HepG2 (cell line): ENCODE data around the gene DNAJA3. TPM values are rescaled to one million over a fixed set of nuclear protein-coding genes. Genes with fewer than 3 reads are reported as not detected.

Experiments
- ATAC-seq: fragments of 200-7000 bp; cut with Tn5 transposase; 3 replicates; pipeline ENCODE4 v1.9.1; 2020; ENCODE audit warnings: mild to moderate bottlenecking, moderate library complexity
- BruUV-seq: library from RNA; stranded (reverse); fragments of 400-500 nt; replicated peaks from 2 replicates; lab custom pipeline; 2021; lab: Mats Ljungman, UMichigan
- CTCF ChIA-PET: fragments of 300-600 bp; formaldehyde crosslinking; extraction: SDS; loops from one replicate; lab custom pipeline; 2021; ENCODE audit warnings: low total read pairs, inconsistent platforms, low intra/inter-chr PET ratio; lab: Yijun Ruan, JAX
- POLR2A ChIA-PET: fragments of 350-600 bp; sonication (Branson Sonifier 250); formaldehyde crosslinking; loops from one replicate; lab custom pipeline; 2020; ENCODE audit warnings: antibody characterized with exemption, inconsistent platforms; lab: Yijun Ruan, JAX
- DNase-seq: peaks from one replicate; pipeline ENCODE4 v3.0.0-alpha.2; 2015; ENCODE audit warnings: low spot score
- FAIRE-seq: peaks from 3 replicates; lab custom pipeline; 2011; peaks lifted over from hg19 to GRCh38; lab: Jason Lieb, UNC
- H2AFZ ChIP-seq: one replicate; pipeline ENCODE4 v1.6.1; 2011; ENCODE audit warnings: low read length, inconsistent platforms
- H3K27ac ChIP-seq: fragments of 300-600 bp; 3 replicates; pipeline ENCODE4 v1.8.0; 2011; ENCODE audit warnings: mixed run types, mild to moderate bottlenecking, mixed read lengths, low read length, inconsistent platforms; ENCODE audit not compliant: insufficient read depth; ENCODE audit errors: extremely low read length
- H3K27me3 ChIP-seq, 2 experiments: fragments of 200-600 bp in 1 of 2; 2 replicates in 1 of 2; 3 replicates in 1 of 2; pipeline versions ENCODE4 v1.6.0 to v1.8.0; 2011; ENCODE audit warnings: low read length in 2 of 2, mild to moderate bottlenecking in 2 of 2, moderate library complexity in 2 of 2, inconsistent platforms in 1 of 2; ENCODE audit not compliant: insufficient read depth in 2 of 2, control insufficient read depth in 1 of 2
- H3K36me3 ChIP-seq, 2 experiments: fragments of 200-600 bp in 1 of 2; replicated peaks in 1 of 2; 2 replicates in 1 of 2; 3 replicates in 1 of 2; pipeline versions ENCODE4 v1.5.1 to v1.8.0; 2011; ENCODE audit warnings: low read length in 2 of 2, inconsistent platforms in 1 of 2; ENCODE audit not compliant: insufficient read depth in 2 of 2, control insufficient read depth in 1 of 2
- H3K4me1 ChIP-seq: 2 replicates; pipeline ENCODE4 v1.5.1; 2012; ENCODE audit warnings: low read length, inconsistent platforms; ENCODE audit not compliant: insufficient read depth
- H3K4me2 ChIP-seq: 2 replicates; pipeline ENCODE4 v1.6.0; 2011; ENCODE audit warnings: low read depth, low read length, inconsistent platforms
- H3K4me3 ChIP-seq, 3 experiments: fragments of 200-600 bp in 1 of 3; sonication (generic), shearing (Covaris generic) in 1 of 3; replicated peaks in 1 of 3; 2 replicates each; pipeline ENCODE4 v1.5.1; 2011 to 2016; ENCODE audit warnings: low read length in 3 of 3, inconsistent platforms in 2 of 3, low read depth in 2 of 3, mild to moderate bottlenecking in 2 of 3, control low read depth in 1 of 3, mixed read lengths in 1 of 3; ENCODE audit not compliant: insufficient read depth in 1 of 3
- H3K79me2 ChIP-seq: one replicate; pipeline ENCODE4 v1.6.1; 2011; ENCODE audit warnings: low read length, inconsistent platforms; ENCODE audit not compliant: insufficient read depth
- H3K9ac ChIP-seq: 2 replicates; pipeline ENCODE4 v1.6.0; 2011; ENCODE audit warnings: mild to moderate bottlenecking, low read depth, low read length, inconsistent platforms; ENCODE audit not compliant: insufficient read depth
- H3K9me3 ChIP-seq: 2 replicates; pipeline ENCODE4 v1.5.1; 2012; ENCODE audit warnings: mild to moderate bottlenecking, low read length
- H4K20me1 ChIP-seq: 2 replicates; pipeline ENCODE4 v1.6.0; 2011; ENCODE audit warnings: inconsistent platforms, mild to moderate bottlenecking, low read length, moderate library complexity; ENCODE audit not compliant: insufficient read depth
- AKAP8 ChIP-seq: sonication (generic); formaldehyde crosslinking; IDR thresholded peaks from 2 replicates; pipeline ENCODE4 v1.5.1; 2020; ENCODE audit warnings: mild to moderate bottlenecking, missing genetic modification reagents
- HNRNPL ChIP-seq: fragments of 200-400 bp; formaldehyde crosslinking; IDR thresholded peaks from 2 replicates; pipeline ENCODE4 v1.6.1; 2017; ENCODE audit warnings: mild to moderate bottlenecking, low read depth, low read length
- HNRNPLL ChIP-seq: fragments of 200-400 bp; formaldehyde crosslinking; IDR thresholded peaks from 2 replicates; pipeline ENCODE4 v1.6.1; 2017; ENCODE audit warnings: mild to moderate bottlenecking, low read depth, low read length; ENCODE audit not compliant: poor library complexity, severe bottlenecking
- NKX3-1 ChIP-seq: sonication (generic); formaldehyde crosslinking; IDR thresholded peaks from 2 replicates; pipeline ENCODE4 v1.5.0; 2020; ENCODE audit warnings: missing genetic modification reagents
- RBFOX2 ChIP-seq: fragments of 200-400 bp; formaldehyde crosslinking; IDR thresholded peaks from 2 replicates; pipeline ENCODE4 v1.6.1; 2017; ENCODE audit warnings: low read depth, mild to moderate bottlenecking, low read length
- ZNF282 ChIP-seq: fragments of 450-650 bp; IDR thresholded peaks from 2 replicates; pipeline ENCODE4 v1.6.1; 2018; ENCODE audit not compliant: partially characterized antibody
- ZNF709 ChIP-seq: sonication (generic); formaldehyde crosslinking; IDR thresholded peaks from 2 replicates; pipeline ENCODE4 v1.5.0; 2020; ENCODE audit warnings: mild to moderate bottlenecking, missing genetic modification reagents
- WGBS: methylation state at CpG from one replicate; pipeline ENCODE4 v1.1.6; 2017; ENCODE audit warnings: low lambda C conversion rate; 5-methylcytosine and 5-hydroxymethylcytosine counted together
- in situ Hi-C: cut with HindIII; loops from 2 replicates; pipeline ENCODE4 v1.10.0; 2017; ENCODE audit warnings: low pct_unique_long_range_greater_than_20kb; ENCODE audit not compliant: extremely low pct_ligation_motif_present
- intact Hi-C: fragments of 100-400 bp; cut with micrococcal nuclease; formaldehyde crosslinking; loops from one replicate; pipeline ENCODE4 v1.10.0; 2022; ENCODE audit not compliant: unreplicated experiment
- polyA plus RNA-seq, 8 experiments: library from polyadenylated mRNA; depleted of rRNA in 3 of 8; stranded (reverse) in 7 of 8; unstranded in 1 of 8; fragments of >200 nt; fragmentation: Illumina TruSeq in 4 of 8; extraction: Trizol in 4 of 8; gene quantifications; 2 replicates each; pipeline versions ENCODE4 v1.2.1 to v1.2.3, GENCODE V29; 2011 to 2016; ENCODE audit warnings: low read depth in 4 of 8, missing spikeins in 1 of 8, mixed read lengths in 1 of 8; ENCODE audit not compliant: insufficient read depth in 1 of 8
- total RNA-seq, 5 experiments: library from RNA; depleted of rRNA; stranded (reverse); fragments of >200 nt; fragmentation: Illumina TruSeq; extraction: Trizol; gene quantifications; 2 replicates each; pipeline ENCODE4 v1.2.3, GENCODE V29; 2016; ENCODE audit warnings: low read depth in 1 of 5
- TF ChIP-seq, protein P1 (sequence below): sonication (generic); formaldehyde crosslinking; IDR thresholded peaks from 2 replicates; pipeline ENCODE4 v1.4.0; 2020; ENCODE audit warnings: missing genetic modification reagents
- TF ChIP-seq, protein P2 (sequence below): sonication (generic); formaldehyde crosslinking; IDR thresholded peaks from 2 replicates; pipeline ENCODE4 v1.5.1; 2020; ENCODE audit warnings: mild to moderate bottlenecking, missing genetic modification reagents, moderate library complexity
- TF ChIP-seq, protein P3 (sequence below): sonication (generic); formaldehyde crosslinking; IDR thresholded peaks from 2 replicates; pipeline ENCODE4 v1.8.1; 2022; ENCODE audit warnings: low read depth, mild to moderate bottlenecking, missing genetic modification reagents

DNAJA3 gene
- total and polyA plus RNA-seq, 2 of the 13 experiments (the other 11 are each of a cell fraction or from before 2014, with no cell fraction given) = 77.0 to 83.3 TPM

DNA sequence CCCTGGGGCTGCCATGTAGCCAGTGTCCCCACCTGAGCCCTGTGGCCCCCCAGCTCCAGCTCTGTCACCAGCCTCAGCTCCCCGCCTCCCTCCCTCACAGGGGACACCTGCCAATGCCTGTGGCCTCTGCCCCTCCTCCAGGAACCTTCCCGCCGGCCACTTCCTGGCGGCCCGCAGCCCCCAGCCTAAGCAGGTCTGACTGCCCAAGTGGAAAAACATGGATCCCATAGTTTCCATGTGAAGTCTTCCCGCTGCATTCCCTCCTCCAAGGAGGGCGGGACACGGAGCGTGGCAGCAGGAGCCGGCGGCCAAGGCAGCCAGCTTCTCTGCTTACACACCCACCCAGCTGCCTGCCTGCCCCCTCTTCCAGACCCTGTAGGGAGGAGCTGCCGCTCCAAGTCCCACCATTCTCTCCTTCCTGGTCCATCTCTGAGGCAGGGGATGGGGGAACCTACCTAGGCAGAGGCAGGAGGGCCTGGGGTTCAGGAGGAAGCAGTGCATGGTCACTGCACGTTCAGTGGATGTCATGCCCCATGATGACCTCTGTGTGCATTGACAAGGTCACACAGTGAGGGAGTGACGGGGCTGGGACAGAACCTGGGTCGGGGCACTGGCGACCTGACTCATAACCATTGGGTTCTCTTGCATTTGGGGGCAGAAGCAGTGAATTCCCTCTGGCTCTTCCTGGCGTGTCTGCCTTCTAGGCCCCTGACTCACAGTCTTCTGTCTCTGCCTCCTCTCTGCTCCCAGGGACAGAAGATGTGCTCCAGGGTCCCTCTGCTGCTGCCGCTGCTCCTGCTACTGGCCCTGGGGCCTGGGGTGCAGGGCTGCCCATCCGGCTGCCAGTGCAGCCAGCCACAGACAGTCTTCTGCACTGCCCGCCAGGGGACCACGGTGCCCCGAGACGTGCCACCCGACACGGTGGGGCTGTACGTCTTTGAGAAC, 45.3 kb upstream of the DNAJA3 start:
- no peaks in the 10 kb centered on the region for H3K27me3 ChIP-seq
- intact Hi-C loops = no loop called here
- peak overlapping the region; percentile 36 for H3K27ac ChIP-seq
- FAIRE-seq (no peak), ATAC-seq (no peak), DNase-seq (no peak)
- peaks cover 7 to 16% of the 10 kb centered on the region in 2 experiments for H3K36me3 ChIP-seq
- H3K9ac ChIP-seq = no peak overlapping the region
- ChIA-PET CTCF (no interaction called here), POLR2A (interaction anchor here (0.7 to 1.5 kb wide), 3 partner anchors 9 to 35 kb away, joined by 3 to 5 read pairs (median 4); partner anchors contain the start of gene VASN)
- H3K4me2 ChIP-seq = no peak overlapping the region
- WGBS = 91% methylated on average over 17 of the region's 26 CpGs
- H4K20me1 ChIP-seq = peaks cover 38% of the 10 kb centered on the region
- H3K9me3 ChIP-seq = no peaks in the 10 kb centered on the region
- in situ Hi-C loops = no loop called here
- H2AFZ ChIP-seq = no peak overlapping the region
- peaks cover 50% of the 10 kb centered on the region for H3K4me1 ChIP-seq
- BruUV-seq = no TSS peak
- H3K79me2 ChIP-seq = peaks cover 26% of the 10 kb centered on the region
- no peak overlapping the region for H3K4me3 ChIP-seq
- TF ChIP-seq AKAP8 (CRISPR knock-in tag) = peak; percentile 86; the same call in 1 of the 2 replicates
- 0 out of 2 replicates have a peak, but pooled peaks have one; percentile 19 for TF ChIP-seq RBFOX2
- TF ChIP-seq, protein P1, sequence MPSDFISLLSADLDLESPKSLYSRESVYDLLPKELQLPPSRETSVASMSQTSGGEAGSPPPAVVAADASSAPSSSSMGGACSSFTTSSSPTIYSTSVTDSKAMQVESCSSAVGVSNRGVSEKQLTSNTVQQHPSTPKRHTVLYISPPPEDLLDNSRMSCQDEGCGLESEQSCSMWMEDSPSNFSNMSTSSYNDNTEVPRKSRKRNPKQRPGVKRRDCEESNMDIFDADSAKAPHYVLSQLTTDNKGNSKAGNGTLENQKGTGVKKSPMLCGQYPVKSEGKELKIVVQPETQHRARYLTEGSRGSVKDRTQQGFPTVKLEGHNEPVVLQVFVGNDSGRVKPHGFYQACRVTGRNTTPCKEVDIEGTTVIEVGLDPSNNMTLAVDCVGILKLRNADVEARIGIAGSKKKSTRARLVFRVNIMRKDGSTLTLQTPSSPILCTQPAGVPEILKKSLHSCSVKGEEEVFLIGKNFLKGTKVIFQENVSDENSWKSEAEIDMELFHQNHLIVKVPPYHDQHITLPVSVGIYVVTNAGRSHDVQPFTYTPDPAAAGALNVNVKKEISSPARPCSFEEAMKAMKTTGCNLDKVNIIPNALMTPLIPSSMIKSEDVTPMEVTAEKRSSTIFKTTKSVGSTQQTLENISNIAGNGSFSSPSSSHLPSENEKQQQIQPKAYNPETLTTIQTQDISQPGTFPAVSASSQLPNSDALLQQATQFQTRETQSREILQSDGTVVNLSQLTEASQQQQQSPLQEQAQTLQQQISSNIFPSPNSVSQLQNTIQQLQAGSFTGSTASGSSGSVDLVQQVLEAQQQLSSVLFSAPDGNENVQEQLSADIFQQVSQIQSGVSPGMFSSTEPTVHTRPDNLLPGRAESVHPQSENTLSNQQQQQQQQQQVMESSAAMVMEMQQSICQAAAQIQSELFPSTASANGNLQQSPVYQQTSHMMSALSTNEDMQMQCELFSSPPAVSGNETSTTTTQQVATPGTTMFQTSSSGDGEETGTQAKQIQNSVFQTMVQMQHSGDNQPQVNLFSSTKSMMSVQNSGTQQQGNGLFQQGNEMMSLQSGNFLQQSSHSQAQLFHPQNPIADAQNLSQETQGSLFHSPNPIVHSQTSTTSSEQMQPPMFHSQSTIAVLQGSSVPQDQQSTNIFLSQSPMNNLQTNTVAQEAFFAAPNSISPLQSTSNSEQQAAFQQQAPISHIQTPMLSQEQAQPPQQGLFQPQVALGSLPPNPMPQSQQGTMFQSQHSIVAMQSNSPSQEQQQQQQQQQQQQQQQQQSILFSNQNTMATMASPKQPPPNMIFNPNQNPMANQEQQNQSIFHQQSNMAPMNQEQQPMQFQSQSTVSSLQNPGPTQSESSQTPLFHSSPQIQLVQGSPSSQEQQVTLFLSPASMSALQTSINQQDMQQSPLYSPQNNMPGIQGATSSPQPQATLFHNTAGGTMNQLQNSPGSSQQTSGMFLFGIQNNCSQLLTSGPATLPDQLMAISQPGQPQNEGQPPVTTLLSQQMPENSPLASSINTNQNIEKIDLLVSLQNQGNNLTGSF (CRISPR knock-in tag) = no peak
- no peak for TF ChIP-seq NKX3-1 (CRISPR knock-in tag)
- TF ChIP-seq, protein P2, sequence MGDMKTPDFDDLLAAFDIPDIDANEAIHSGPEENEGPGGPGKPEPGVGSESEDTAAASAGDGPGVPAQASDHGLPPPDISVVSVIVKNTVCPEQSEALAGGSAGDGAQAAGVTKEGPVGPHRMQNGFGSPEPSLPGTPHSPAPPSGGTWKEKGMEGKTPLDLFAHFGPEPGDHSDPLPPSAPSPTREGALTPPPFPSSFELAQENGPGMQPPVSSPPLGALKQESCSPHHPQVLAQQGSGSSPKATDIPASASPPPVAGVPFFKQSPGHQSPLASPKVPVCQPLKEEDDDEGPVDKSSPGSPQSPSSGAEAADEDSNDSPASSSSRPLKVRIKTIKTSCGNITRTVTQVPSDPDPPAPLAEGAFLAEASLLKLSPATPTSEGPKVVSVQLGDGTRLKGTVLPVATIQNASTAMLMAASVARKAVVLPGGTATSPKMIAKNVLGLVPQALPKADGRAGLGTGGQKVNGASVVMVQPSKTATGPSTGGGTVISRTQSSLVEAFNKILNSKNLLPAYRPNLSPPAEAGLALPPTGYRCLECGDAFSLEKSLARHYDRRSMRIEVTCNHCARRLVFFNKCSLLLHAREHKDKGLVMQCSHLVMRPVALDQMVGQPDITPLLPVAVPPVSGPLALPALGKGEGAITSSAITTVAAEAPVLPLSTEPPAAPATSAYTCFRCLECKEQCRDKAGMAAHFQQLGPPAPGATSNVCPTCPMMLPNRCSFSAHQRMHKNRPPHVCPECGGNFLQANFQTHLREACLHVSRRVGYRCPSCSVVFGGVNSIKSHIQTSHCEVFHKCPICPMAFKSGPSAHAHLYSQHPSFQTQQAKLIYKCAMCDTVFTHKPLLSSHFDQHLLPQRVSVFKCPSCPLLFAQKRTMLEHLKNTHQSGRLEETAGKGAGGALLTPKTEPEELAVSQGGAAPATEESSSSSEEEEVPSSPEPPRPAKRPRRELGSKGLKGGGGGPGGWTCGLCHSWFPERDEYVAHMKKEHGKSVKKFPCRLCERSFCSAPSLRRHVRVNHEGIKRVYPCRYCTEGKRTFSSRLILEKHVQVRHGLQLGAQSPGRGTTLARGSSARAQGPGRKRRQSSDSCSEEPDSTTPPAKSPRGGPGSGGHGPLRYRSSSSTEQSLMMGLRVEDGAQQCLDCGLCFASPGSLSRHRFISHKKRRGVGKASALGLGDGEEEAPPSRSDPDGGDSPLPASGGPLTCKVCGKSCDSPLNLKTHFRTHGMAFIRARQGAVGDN (CRISPR knock-in tag) = peak; percentile 19; the same call in 1 of the 2 replicates
- peak; percentile 64; the same call in 1 of the 2 replicates for TF ChIP-seq HNRNPL
- TF ChIP-seq, protein P3, sequence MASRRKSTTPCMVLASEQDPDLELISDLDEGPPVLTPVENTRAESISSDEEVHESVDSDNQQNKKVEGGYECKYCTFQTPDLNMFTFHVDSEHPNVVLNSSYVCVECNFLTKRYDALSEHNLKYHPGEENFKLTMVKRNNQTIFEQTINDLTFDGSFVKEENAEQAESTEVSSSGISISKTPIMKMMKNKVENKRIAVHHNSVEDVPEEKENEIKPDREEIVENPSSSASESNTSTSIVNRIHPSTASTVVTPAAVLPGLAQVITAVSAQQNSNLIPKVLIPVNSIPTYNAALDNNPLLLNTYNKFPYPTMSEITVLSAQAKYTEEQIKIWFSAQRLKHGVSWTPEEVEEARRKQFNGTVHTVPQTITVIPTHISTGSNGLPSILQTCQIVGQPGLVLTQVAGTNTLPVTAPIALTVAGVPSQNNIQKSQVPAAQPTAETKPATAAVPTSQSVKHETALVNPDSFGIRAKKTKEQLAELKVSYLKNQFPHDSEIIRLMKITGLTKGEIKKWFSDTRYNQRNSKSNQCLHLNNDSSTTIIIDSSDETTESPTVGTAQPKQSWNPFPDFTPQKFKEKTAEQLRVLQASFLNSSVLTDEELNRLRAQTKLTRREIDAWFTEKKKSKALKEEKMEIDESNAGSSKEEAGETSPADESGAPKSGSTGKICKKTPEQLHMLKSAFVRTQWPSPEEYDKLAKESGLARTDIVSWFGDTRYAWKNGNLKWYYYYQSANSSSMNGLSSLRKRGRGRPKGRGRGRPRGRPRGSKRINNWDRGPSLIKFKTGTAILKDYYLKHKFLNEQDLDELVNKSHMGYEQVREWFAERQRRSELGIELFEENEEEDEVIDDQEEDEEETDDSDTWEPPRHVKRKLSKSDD (CRISPR knock-in tag) = no peak
- TF ChIP-seq HNRNPLL = no peak
- TF ChIP-seq ZNF709 (CRISPR knock-in tag) = no peak
- no peak for TF ChIP-seq ZNF282
